UCSD-AML1 (cell line): ENCODE data around the gene ADAMTS16.

Experiments used
- DNase-seq: peaks from one replicate; lab custom pipeline; 2025; ENCODE audit not compliant: unreplicated experiment; lab: John Stamatoyannopoulos, UW

ADAMTS16 gene

GRCh38 chr5:5369051-5369605 is 229.0 kb downstream of the ADAMTS16 start:
- DNase-seq: no peak
